ENCODE measurements around the gene VTA1.
"Not testable (repeated sequence)": the region's sequence is repeated elsewhere in the genome, so short reads cannot be mapped to it uniquely, and the experiment has no call there.

The VTA1 gene, protein sequence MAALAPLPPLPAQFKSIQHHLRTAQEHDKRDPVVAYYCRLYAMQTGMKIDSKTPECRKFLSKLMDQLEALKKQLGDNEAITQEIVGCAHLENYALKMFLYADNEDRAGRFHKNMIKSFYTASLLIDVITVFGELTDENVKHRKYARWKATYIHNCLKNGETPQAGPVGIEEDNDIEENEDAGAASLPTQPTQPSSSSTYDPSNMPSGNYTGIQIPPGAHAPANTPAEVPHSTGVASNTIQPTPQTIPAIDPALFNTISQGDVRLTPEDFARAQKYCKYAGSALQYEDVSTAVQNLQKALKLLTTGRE

DNA sequence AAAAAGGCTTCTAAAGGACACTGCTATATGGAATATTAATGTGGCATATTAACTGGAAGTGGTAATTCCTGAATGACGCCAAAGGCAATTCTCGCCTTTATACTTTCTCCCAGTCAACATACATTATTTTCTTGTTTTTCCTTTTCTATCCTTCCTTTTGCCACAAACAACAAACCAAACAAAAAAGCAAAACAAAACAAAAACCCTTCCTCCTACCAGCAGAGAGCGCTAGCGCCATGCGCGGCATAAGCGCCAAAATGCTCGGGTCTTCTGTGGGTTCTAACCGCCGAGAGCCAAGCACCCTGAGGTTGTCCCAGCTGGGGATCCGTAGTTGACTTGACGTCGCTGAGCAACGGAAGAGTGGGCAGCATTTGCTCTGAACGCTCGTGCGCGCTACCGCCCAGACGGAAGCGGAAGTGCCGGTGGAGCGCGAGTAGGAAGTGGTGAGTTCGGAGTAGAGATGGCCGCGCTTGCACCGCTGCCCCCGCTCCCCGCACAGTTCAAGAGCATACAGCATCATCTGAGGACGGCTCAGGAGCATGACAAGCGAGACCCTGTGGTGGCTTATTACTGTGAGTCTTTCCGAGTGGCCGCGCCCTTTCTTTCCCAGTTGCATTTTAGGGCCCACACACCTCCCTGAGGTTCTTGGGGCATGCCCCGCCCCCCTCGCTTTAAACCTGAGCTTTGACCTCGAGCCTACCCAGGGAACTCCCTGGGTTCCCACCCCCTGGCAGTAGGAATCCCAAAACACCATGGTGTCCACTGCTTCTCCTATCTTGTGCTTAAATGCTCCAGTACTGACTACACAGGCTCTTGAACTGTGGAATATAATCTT is at the start of gene VTA1, which contains the start of gene NMBR:
VTA1 (plus strand) TSS at position 436 of the 835 bp plus-strand sequence; CDS start at position 461, 25 bp downstream.
NMBR (minus strand) TSS at position 295 of the 835 bp plus-strand sequence. CDS start 58,464 bp downstream, outside the sequence.
- DNase-seq (ENCODE audit: low read depth in 3 of 3) = peak; percentile 86 to 95 (median 88)

DNA sequence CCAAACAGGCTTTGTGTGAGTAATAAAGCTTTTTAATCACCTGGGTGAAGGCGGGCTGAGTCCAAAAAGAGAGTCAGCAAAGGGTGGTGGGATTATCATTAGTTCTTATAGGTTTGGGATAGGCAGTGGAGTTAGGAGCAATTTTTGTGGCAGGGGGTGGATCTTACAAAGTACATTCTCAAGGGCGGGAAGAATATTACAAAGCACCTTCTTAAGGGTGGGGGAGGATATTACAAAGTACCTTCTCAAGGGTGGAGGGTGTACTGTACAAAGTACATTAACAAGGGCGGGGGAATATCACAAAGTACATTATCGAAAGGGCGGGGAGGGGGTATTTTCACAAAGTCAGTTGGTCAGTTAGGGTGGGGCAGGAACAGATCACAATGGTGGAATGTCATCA is 42.2 kb upstream of the VTA1 start:
- not testable (repeated sequence) for DNase-seq (ENCODE audit: low read depth in 3 of 3)

DNA sequence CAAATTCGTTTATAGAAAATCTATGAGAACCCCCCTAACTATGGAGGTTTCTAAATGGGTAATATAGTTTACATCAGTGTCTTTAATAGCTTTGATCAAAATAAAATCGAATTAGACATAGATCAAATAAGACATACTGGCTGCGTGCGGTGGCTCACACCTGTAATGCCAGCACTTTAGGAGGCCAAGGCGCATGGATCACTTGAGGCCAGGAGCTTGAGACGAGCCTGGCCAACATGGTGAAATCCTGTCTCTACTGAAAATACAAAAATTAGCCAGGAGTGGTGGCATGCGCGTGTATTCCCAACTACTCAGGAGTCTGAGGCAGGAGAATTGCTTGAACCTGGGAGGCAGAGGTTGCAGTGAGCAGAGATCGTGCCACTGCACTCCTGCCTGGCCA is 36.2 kb upstream of the VTA1 start:
- not testable (repeated sequence) for DNase-seq (ENCODE audit: low read depth in 3 of 3)

DNA sequence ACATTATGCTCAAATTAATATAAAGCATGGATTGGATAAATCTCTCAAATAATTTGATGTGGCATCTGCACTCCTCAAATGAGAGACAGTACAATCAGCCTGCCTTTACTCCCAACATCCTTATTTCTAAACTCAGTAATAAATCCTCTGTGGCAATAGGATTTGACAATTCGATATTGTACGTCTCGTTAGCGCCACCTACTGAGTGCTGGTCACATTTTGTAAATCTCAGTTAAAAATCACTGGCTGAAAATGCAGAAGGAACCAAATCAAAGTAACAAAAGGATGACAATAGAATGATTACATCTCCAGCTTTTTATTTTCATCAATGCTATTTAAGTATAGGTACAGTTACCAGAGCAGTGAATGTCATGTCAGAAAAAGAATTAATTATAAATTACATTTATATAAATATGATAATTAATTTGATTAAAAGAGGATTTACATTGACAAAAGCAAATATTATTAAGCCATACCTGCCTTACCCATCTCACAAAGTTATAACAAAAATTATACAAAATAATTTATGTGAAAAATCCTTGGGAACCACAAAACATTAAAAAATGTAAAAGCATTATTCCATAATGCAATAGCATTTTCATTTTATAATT is 34.5 kb upstream of the VTA1 start:
- peak; percentile 10 to 71 (median 59) for DNase-seq (ENCODE audit: low read depth in 3 of 3)

DNA sequence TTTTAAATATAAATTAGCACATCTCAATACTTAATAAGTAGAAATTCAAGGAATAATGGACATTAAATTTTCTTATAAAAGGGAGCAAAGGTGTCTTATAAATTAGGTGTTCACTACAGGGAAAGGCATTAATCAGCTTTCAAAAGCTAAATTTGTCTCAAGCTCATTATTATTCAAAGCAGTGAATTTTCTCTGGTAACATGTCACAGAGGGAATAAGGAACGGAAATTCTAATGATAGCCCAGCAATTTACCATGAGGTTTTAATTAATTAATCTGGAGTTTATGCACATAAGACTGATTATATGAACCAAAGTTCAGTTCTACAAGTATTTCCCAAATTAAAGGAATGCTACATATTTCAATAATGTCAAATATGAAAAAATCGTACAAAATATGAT is 29.7 kb upstream of the VTA1 start:
- DNase-seq (ENCODE audit: low read depth in 3 of 3) = no peak

DNA sequence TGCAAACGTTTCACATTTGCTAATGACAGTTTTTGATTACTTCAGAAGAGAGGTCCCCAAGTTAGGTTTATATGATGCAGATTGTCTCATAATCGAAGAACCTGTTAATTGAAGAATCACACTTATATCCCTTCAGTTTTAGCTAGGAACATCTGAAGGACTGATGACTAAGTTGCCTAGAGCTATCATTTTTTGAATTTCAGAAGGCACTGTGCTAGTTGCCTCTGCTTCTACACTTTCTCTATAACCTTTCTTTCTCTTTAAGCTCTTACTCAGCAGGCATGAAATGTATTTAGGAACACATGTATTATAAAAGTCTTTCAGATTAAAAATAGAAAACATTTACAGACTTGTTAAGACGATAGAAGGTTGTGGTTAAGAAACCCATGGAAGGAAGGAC is 28.7 kb upstream of the VTA1 start:
- no peak for DNase-seq (ENCODE audit: low read depth in 3 of 3)

DNA sequence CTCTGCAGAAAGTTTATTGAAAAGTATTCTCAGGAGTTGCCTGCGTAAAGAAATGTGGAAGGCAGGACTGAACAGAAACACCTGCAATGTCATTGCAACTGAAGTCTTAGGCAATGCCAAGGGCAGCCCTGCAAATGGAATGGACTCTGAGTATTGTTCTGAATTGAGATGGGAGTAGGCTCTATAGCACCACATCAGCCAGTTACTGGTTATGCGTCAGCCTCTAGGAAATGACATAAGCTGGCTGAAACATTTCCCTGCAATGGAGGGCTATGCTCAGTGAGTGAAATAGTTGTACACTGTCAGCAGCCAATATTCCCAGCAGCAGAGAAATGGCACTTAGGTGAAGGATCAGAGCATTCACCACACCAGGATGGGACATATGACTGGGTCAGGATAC is 28.1 kb upstream of the VTA1 start:
- DNase-seq (ENCODE audit: low read depth in 3 of 3) = no peak

DNA sequence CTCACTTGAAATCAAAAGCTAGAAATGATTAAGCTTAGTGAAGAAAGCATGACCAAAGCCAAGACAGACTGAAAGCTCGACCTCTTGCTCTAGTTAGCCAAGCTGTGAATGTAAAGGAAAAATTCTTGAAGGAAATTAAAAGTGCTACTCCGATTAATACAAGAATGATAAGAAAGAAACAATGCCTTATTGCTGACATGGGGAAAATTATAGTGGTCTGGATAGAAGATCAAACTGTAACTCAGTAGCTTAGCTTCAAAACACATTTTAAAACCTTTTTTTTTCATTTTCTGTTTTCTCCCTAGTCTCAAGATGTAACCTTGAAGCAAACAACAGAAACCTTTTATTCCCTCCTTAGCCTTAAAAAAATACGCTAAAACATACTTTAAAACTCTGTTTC is 25.7 kb upstream of the VTA1 start:
- DNase-seq (ENCODE audit: low read depth in 3 of 3) = no peak

DNA sequence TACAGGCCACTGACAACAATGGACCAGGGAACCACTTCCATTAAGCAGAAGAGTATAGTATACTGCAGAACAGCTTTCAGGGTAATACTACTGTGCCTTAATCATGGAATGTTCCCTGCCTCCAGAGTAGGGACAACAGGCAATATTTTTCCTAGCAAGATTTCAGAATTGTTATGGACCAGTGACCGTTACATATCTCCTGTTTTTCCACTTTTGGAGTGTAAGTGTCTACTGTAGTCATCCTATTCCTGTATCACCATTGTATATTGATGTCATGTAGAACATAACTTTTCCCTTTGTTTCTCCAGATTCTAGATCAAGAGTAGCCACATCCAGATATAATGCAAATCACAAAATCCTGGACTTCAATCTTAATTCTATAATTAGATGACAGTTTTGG is 16.2 kb upstream of the VTA1 start:
- no peak for DNase-seq (ENCODE audit: low read depth in 3 of 3)

DNA sequence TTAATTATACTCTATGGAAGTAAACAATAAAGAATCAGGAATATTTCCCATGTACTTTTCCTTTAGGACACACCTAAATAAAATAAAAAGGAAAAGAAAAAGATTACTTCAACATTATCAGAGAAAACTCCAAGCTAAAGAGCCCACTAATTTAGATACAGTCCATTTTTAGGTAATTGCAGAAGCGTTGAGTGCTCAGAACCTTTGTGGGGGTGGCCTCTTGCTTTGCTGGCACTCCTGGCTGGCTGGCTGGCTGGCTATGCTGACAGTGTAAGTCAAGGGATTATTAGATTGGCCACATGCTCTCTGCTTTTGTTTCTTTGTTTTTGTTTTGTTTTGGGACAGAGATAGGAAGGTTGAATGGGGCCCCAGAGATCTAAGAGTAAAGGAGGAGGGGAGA is 14.4 kb upstream of the VTA1 start, which contains the start of gene GJE1:
GJE1 (plus strand) TSS at position 301 of the 400 bp plus-strand sequence. CDS start 234 bp downstream, outside the sequence.
- DNase-seq (ENCODE audit: low read depth in 3 of 3) = no peak

DNA sequence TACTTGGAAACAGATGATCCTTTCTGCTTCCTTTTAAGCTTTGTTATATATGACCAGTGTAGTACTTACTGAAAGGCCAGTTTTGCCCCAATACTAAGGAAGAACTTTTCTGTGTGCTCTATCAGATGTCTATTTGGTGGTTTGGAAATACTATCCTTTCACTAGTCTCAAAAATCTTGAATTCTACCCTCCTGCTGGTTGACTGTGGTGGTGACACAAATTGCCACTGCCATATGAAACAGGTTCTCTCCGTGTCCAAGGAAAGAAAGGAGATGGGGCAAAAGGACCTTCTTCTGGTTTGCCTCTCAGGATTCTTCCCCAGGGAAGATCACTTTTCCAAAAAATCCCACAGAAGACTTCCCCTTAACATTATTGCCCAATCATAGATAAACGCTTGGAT is 8.2 kb upstream of the VTA1 start:
- no peak for DNase-seq (ENCODE audit: low read depth in 3 of 3)

DNA sequence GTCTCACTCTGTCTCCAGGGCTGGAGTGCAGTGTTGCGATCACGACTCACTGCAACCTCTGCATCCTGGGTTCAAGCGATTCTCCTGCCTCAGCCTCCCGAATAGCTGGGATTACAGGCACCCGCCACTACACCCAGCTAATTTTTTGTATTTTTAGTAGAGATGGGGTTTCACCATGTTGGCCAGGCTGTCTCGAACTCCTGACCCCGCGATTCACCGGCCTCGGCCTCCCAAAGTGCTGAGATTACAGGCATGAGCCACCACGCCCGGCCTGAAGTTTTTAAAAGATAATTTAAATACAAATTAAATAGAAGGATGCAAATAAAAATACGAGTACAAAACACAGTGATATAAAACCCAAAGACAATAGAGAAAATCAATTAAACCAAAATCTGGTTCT is 5.5 kb upstream of the VTA1 start:
- not testable (repeated sequence) for DNase-seq (ENCODE audit: low read depth in 3 of 3)

DNA sequence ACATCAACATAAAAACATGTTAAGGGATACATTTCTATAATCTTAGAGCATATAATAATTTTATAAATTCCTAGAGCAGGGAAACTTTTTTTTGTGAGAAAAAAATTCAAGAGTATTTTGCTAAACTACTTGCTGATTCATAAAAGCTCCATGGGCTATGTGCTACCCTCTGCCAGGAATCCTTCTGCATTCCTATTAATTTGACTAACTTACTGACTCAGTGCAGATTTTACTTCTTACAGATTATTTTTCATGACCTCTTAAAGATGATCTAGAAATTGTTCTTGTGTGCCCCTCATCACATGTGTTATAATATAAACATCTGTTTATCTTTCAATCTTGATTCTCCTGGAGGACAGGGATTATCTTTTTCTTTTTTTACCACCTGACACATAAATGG is 5.7 kb downstream of the VTA1 start:
- no peak for DNase-seq (ENCODE audit: low read depth in 3 of 3)

DNA sequence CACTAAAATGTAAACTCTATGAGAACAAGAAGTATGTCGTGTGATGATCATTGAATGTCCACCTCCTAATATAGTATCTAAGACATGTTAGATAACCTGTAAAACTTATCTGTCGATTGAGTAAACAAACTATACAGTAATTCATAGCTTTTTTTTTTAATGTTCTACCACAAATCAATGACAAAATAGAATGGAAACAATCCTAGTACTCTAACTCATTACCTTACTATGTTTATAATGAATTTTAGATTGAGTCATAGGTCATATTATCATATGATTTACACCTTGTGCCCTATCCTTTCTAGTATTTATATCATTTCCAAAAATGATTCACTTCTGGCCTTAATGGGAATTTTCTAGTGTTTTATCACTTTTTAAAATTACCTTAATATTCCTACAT is 6.1 kb downstream of the VTA1 start:
- DNase-seq (ENCODE audit: low read depth in 3 of 3) = no peak

DNA sequence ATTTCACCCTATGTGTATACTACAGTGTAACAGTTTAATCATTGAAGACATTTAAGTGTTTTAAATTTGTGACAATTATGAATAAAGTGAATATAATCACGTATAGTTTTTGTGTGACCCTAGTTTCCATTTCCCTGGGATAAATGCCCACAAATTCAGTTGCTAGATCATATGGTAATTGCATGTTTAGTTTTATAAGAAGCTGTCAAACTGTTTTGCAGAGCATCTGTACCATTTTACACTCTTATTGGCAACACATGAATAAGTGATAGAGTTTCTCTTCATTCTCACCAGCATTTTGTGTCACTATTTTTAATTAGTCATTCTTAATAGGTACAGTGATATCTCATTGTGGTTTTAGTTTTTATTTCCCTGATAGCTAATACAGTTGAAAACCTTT is 7.3 kb downstream of the VTA1 start:
- DNase-seq (ENCODE audit: low read depth in 3 of 3) = no peak

DNA sequence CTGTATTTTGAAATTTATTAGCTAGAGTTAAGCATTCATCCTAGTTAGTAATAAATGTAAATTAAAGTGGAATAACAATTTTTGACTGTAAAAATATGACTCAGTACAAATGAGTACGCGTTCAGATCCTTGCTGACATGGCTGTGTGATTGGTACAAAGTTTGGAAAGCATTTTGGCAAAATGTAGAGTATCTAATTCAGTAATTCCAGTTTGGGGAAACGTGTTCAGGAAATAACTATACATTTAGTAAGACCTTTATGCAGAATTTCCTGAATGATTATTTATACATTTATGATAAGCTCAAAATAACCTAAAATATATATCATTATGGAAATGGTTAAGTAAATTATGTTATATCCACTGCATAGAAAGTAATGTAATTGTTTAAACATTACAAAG is 8.0 kb downstream of the VTA1 start:
- no peak for DNase-seq (ENCODE audit: low read depth in 3 of 3)

DNA sequence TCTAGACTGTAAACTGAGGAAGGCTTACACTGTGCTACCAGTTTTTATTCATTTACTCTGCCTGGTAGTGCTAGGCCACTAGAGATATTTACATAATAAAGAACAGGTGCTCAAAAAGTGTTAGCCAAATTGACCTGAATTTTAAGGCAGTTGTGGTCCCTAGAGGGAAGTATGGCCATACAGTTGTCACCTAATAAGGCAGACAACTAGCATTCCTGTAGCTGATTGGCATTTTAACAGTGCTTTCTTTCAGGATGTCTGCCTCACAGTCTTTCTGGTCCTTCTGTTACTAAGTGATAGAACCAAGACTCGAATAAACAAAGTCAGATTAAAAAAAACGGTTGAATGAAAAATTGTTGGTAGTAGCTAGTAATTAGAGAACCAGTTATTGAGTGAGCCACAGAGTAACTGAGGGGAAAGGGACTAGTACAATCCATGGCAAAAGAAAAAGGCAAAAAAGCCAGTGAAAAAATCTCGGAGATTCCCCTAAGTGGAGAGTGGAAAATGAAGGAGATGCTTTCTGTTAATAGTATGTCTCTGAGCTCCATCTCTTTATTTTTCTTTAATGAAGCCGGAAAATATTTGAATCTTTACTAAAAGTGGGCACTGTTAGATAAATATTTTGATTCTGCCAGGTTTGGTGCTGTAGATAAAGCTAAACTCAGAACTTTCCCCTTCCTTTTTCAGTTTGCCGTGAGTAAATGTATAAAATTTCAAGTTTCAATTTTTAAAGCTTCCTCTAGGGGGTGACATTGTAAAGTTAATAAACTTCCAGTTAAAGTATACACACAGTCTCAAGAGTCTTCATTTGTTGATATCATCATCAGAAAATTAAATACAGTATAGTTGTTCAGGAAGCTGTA is 9.1 kb downstream of the VTA1 start:
- no peak for DNase-seq (ENCODE audit: low read depth in 3 of 3)

DNA sequence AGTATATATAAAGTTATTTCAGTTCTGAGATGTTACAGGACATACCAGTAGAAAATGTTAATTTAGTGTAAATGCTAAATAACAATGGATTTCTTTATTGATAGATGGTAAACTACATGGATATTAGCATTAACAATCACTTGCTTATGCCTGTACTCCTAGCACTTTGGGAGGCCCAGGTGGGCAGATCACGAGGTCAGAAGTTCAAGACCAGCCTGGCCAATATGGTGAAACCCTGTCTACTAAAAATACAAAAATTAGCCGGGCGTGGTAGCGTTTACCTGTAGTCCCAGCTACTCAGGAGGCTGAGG is 9.7 kb downstream of the VTA1 start:
- DNase-seq (ENCODE audit: low read depth in 3 of 3) = not testable (repeated sequence)

DNA sequence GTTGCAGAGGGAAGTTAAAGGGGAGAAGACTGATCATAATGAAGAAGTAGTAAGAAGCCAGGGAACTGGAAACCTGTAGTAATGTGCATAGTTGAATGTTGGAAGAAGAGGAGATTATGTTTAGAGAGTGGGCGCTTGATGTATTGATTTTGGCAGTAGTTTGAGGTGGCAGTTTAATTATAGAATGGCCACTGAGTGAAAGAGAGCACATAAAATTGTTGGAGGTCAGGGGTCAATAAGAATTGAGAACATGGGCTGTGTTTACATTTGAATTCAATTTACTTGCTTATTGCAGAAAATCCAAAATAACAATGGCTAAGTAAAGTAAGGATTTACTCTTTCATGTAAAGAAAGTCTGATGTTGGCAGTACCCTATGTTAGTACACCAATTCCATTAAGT is 15.7 kb downstream of the VTA1 start:
- no peak for DNase-seq (ENCODE audit: low read depth in 3 of 3)

DNA sequence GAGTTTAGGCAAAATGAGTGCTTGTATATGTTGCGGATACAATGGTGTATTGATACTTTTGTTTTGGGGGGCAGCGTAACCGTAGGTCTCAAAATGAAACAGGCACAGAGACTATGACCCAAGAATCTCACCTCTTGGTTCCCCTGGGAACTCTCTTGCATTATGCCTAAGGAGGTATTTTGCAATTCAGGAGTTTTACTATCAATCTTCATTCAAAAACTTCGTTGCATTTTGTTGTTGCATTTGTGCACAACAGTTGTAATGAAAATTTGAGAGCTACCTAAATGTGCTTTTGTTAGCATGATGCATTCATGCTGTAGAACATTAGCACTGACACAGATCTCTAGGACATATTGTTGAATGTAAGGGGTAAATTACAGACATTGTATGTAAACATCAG is 18.2 kb downstream of the VTA1 start:
- no peak for DNase-seq (ENCODE audit: low read depth in 3 of 3)

DNA sequence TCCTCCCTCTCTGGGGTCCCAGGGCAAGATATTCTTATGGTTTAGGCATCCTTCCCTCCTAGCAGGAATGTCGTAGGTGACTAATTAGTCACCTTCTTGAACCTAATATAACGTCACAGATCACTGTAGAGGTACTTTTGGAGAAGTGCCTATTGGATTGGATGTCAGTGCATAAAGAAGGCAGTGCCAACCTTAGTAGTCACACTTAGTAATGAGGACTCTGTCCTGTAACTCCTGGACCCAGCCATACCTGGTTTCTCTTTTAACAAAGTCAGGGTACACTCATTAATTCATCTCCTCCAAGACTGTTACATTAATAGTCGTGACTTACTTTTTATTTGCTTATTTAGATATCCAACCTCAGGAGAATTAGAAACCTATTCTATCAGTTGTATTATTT is 20.0 kb downstream of the VTA1 start:
- no peak for DNase-seq (ENCODE audit: low read depth in 3 of 3)

DNA sequence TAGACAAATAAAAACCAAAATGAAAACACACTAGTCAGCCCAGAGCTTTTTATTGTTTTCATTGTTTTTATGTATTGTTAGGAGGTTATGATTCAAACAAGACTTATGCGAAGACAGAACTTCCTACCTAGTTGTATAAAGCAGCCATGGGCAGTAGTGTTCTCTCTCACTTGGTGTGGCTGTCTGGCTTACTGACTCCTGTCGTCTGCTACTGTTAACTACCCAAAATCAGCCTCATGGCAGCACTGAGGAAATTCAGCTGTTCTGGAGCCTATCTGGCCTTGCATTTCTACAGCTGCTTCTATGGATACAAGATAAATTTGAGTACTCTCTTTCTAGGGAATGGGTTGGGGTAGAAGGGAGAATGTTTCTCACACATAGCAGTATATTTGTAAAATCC is 20.4 kb downstream of the VTA1 start:
- no peak for DNase-seq (ENCODE audit: low read depth in 3 of 3)

Data from stimulated activated CD4-positive, alpha-beta T cell treated with anti-CD3 and anti-CD28 coated beads, TNF-alpha, amount 100 ng/mL, for 48 hours (primary cell).